ENCODE data around the gene DFFB. TPM values are rescaled to one million over a fixed set of nuclear protein-coding genes. Genes with fewer than 3 reads are reported as not detected.

DFFB gene
- total and polyA plus RNA-seq, 2 donors (not counting 3 experiments of a cell fraction or from before 2014, with no cell fraction given), result 11.7 to 11.8 TPM

DNA sequence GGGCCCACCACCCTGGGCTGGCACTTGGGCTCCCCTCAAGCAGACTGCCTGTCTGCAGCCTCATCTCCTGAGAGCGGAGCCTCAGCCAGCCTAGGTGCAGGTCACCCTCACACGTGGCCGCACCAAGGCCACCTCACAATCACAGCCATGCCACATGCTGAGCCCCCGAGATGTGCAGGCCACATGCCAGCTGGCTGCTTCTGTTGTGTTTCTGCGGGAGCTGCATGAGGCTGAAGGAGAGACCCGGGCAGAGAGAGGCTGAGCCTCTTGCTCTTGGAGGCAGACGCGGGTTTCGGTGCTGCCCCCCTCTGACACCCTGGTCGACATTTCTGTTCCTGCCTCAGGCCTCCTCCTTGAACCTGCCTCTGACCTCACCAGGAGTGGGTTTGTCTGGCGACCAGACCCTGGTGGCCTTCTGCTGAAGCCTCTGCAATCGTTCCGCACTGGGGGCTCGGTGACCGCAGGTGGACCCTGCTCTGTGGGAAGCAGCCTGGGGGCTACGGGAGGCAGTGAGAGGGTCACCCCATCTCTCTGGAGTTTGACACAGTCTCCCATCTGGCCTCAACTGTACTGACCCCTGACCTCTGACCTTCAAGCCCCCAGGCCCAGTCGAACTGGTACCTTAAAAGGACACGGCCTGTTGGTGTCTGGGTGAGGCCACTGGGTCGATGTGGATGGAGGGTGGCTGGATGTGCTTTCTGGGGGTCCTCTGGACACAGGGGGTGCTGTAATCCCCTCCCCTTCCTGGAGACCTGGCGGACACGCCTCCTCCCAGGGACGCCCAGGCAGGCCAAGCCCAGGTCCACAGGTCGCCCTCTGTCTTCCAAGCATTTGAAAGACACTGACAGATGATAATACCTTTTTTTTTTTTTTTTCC lies 55.8 kb downstream of the DFFB start:
- no peak for DNase-seq (ENCODE audit: low read depth, low spot score)
- Histone ChIP-seq H3K4me1 (ENCODE audit: control insufficient read depth, extremely low read depth, insufficient read depth, low read length) (no peaks in the 10 kb centered on the region), H3K9ac (replicated peaks; ENCODE audit: extremely low read depth, insufficient read depth, low read length) (no peak overlapping the region), H4K20me1 (replicated peaks; ENCODE audit: control insufficient read depth, extremely low read depth, insufficient read depth, low read length) (no peaks in the 10 kb centered on the region), H3K36me3 (ENCODE audit: control insufficient read depth in 2 of 2, extremely low read depth in 1 of 2, insufficient read depth in 2 of 2, low read length in 2 of 2) (no peaks in the 10 kb centered on the region), H2AFZ (ENCODE audit: low read depth, low read length) (no peak overlapping the region), H3K27me3 (ENCODE audit: control insufficient read depth in 2 of 2, insufficient read depth in 2 of 2, low read length in 2 of 2) (peaks cover 0 to 1% of the 10 kb centered on the region in 2 experiments), H3K9me1 (replicated peaks; ENCODE audit: control insufficient read depth, extremely low read depth, insufficient read depth, low read length) (no peaks in the 10 kb centered on the region), H3K4me2 (ENCODE audit: insufficient read depth, low read length) (no peak overlapping the region), H3K27ac (ENCODE audit: insufficient read depth, low read depth, low read length) (no peak overlapping the region), H3K79me2 (ENCODE audit: control insufficient read depth, insufficient read depth, low read length) (no peaks in the 10 kb centered on the region), H3K9me3 (replicated peaks; ENCODE audit: control insufficient read depth, insufficient read depth, low read length) (no peaks in the 10 kb centered on the region), H3K4me3 (replicated peaks in 1 of 3; ENCODE audit: insufficient read depth in 1 of 3, low read depth in 1 of 3, low read length in 3 of 3) (no peak overlapping the region)
- intact Hi-C loops (cut with micrococcal nuclease) (no loop called here), dilution Hi-C loops (cut with MboI; ENCODE audit: extremely low pct_ligation_motif_present, low sequenced_read_pairs) (no loop called here)
- no peak for FAIRE-seq
- no TSS peak for BruUV-seq (replicated peaks)
- CTCF ChIA-PET, result interaction anchor here (0.7 kb wide), 1 partner anchor 14 kb away, joined by 3 read pairs; no protein-coding TSS in a partner anchor
- POLR2A ChIA-PET, result no interaction called here
- TF ChIP-seq JUN (IDR thresholded peaks at IDR 0.05; ENCODE audit: borderline replicate concordance, insufficient read depth, insufficient read length, low read depth), result no peak
- no peak for TF ChIP-seq MYC (IDR thresholded peaks at IDR 0.05; ENCODE audit: low read depth, low read length)
- TF ChIP-seq POLR2AphosphoS5 (IDR thresholded peaks at IDR 0.05; ENCODE audit: insufficient read depth, low read depth, low read length), result no peak
- TF ChIP-seq, protein P1, sequence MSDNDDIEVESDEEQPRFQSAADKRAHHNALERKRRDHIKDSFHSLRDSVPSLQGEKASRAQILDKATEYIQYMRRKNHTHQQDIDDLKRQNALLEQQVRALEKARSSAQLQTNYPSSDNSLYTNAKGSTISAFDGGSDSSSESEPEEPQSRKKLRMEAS (IDR thresholded peaks at IDR 0.05; ENCODE audit: insufficient read depth, insufficient read length), result no peak

DNA sequence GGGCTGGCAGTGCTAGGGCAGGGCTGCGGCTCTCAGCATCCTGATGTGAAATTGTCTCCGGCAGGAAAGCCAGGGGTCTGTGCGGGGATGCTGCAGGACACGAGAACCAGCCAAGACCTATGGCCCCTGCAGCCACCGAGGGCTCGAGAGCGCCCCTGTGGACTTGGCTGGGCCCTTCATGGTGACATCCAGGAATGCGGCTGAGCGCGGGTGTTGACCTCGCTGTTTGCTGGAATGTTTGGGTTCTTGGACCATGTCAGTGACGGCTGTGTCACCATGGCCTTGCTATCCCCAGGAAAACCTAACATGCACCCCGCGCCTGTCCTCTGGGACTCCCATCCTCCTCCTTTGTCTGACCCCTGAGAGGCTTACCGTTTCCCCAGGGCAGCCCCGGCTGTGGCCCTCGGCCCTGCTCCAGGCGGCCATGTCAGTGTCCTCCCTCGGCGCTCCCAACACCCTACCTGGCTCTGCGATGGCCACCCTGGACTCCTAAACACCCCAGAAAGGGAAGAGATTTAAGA lies 57.1 kb downstream of the DFFB start:
- dilution Hi-C loops (cut with MboI; ENCODE audit: extremely low pct_ligation_motif_present, low sequenced_read_pairs) (no loop called here), intact Hi-C loops (cut with micrococcal nuclease) (no loop called here)
- H3K4me1 ChIP-seq (ENCODE audit: control insufficient read depth, extremely low read depth, insufficient read depth, low read length), result no peaks in the 10 kb centered on the region
- peaks cover 0 to 1% of the 10 kb centered on the region in 2 experiments for H3K27me3 ChIP-seq (ENCODE audit: control insufficient read depth in 2 of 2, insufficient read depth in 2 of 2, low read length in 2 of 2)
- no peaks in the 10 kb centered on the region for H4K20me1 ChIP-seq (replicated peaks; ENCODE audit: control insufficient read depth, extremely low read depth, insufficient read depth, low read length)
- H3K9ac ChIP-seq (replicated peaks; ENCODE audit: extremely low read depth, insufficient read depth, low read length), result no peak overlapping the region
- no peaks in the 10 kb centered on the region for H3K9me1 ChIP-seq (replicated peaks; ENCODE audit: control insufficient read depth, extremely low read depth, insufficient read depth, low read length)
- H3K9me3 ChIP-seq (replicated peaks; ENCODE audit: control insufficient read depth, insufficient read depth, low read length), result no peaks in the 10 kb centered on the region
- no peaks in the 10 kb centered on the region for H3K36me3 ChIP-seq (ENCODE audit: control insufficient read depth in 2 of 2, extremely low read depth in 1 of 2, insufficient read depth in 2 of 2, low read length in 2 of 2)
- ChIA-PET CTCF (no interaction called here), POLR2A (no interaction called here)
- FAIRE-seq (no peak), DNase-seq (ENCODE audit: low read depth, low spot score) (no peak)
- H3K4me2 ChIP-seq (ENCODE audit: insufficient read depth, low read length), result no peak overlapping the region
- TF ChIP-seq POLR2AphosphoS5 (IDR thresholded peaks at IDR 0.05; ENCODE audit: insufficient read depth, low read depth, low read length) (no peak), JUN (IDR thresholded peaks at IDR 0.05; ENCODE audit: borderline replicate concordance, insufficient read depth, insufficient read length, low read depth) (no peak), EZH2 (IDR thresholded peaks at IDR 0.05; ENCODE audit: borderline replicate concordance, low read depth, low read length, severe bottlenecking) (no peak), MYC (IDR thresholded peaks at IDR 0.05; ENCODE audit: low read depth, low read length) (no peak), GATA2 (IDR thresholded peaks at IDR 0.05; ENCODE audit: insufficient read depth, insufficient read length, low read depth, low read length) (no peak), FOS (IDR thresholded peaks at IDR 0.05; ENCODE audit: borderline replicate concordance, insufficient read depth, low read length) (no peak), POLR2A (IDR thresholded peaks at IDR 0.05; ENCODE audit: low read depth, low read length) (no peak)
- TF ChIP-seq, protein P1 (IDR thresholded peaks at IDR 0.05; ENCODE audit: insufficient read depth, insufficient read length), result no peak
- TF ChIP-seq, protein P2, sequence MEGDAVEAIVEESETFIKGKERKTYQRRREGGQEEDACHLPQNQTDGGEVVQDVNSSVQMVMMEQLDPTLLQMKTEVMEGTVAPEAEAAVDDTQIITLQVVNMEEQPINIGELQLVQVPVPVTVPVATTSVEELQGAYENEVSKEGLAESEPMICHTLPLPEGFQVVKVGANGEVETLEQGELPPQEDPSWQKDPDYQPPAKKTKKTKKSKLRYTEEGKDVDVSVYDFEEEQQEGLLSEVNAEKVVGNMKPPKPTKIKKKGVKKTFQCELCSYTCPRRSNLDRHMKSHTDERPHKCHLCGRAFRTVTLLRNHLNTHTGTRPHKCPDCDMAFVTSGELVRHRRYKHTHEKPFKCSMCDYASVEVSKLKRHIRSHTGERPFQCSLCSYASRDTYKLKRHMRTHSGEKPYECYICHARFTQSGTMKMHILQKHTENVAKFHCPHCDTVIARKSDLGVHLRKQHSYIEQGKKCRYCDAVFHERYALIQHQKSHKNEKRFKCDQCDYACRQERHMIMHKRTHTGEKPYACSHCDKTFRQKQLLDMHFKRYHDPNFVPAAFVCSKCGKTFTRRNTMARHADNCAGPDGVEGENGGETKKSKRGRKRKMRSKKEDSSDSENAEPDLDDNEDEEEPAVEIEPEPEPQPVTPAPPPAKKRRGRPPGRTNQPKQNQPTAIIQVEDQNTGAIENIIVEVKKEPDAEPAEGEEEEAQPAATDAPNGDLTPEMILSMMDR (IDR thresholded peaks at IDR 0.05; ENCODE audit: extremely low read depth in 1 of 2, insufficient read depth in 1 of 2, low read depth in 1 of 2, low read length in 2 of 2), result no peak
- H2AFZ ChIP-seq (ENCODE audit: low read depth, low read length), result no peak overlapping the region
- H3K4me3 ChIP-seq (replicated peaks in 1 of 3; ENCODE audit: insufficient read depth in 1 of 3, low read depth in 1 of 3, low read length in 3 of 3), result no peak overlapping the region
- no peak overlapping the region for H3K27ac ChIP-seq (ENCODE audit: insufficient read depth, low read depth, low read length)
- no TSS peak for BruUV-seq (replicated peaks)
- no peaks in the 10 kb centered on the region for H3K79me2 ChIP-seq (ENCODE audit: control insufficient read depth, insufficient read depth, low read length)
